GM08714 (cell line): ENCODE measurements around the gene PCCB.
"Not testable (repeated sequence)": the region's sequence is repeated elsewhere in the genome, so short reads cannot be mapped to it uniquely, and the experiment has no call there.

ENCODE experiments used
- H3K4me3 ChIP-seq: fragments of 200-500 bp; sonication (Bioruptor generic); 2 replicates; pipeline ENCODE4 v1.5.1; 2014; ENCODE audit warnings: mild to moderate bottlenecking, low read length, inconsistent platforms
- ZNF274 ChIP-seq: IDR thresholded peaks from 2 replicates; pipeline ENCODE4 v1.6.1; 2012; ENCODE audit warnings: mild to moderate bottlenecking, low read depth, low read length

The PCCB gene

GRCh38 chr3:136329593-136329992, 79.5 kb downstream of the PCCB start:
- no peak overlapping the region for H3K4me3 ChIP-seq
- no peak for TF ChIP-seq ZNF274

DNA sequence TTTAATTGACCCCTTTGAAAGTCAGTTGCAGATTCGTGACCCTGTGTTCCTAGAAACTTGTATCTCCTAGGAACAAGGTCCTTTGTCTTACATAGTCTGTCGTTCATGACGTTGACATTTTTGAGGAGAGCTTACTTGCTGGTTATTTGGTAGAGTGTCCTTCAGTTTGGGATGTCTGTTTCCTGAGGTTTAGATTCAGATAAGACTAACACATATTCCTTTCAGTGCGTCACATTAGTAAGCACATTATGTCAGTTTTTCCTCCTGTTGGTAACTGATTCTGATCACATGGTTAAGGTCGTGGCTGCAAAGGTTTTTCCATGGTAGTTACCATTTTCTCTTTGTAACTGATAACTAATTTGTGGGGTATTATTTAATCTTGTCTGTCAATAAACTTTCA, 80.8 kb downstream of the PCCB start:
- no peak for TF ChIP-seq ZNF274
- no peak overlapping the region for H3K4me3 ChIP-seq

DNA sequence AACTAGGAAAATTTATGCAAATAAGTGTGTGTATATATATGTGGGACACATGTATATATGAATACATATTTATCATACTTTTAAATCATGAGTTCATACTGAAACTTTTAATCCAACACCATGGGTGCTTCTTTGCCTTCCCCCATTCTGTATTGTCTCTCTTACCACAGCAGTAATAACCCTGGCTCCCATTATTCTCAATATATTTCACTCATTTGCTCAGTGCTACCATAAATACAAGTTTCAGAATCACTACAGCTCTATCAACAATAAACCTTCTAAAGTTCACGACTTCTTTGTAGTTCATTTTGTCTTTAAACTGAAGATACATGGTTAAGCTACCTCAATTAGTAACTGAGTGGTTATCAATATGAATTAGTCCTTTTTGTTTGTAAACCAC, 82.2 kb downstream of the PCCB start:
- H3K4me3 ChIP-seq, result no peak overlapping the region
- no peak for TF ChIP-seq ZNF274

DNA sequence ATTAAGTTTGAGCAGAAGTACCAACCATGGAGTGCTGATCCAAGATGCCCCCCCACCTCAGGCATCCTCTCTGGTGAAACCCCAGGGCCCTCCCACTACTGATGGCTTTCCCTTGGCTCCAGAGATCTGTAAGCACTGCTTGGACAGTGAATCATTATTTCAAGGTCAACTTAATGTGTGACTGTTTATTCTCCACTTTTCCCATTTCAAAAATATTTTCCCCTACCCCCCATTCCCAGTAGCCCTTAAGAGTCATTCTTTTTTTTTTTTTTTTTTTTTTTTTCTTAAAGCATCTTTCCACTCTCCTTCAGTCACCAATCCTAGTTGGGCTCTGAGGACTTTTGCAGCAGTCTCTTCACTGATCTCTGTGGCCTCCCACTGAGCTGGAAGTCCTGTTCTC, 82.6 kb downstream of the PCCB start:
- no peak overlapping the region for H3K4me3 ChIP-seq
- TF ChIP-seq ZNF274, result no peak

- no peak overlapping the region for H3K4me3 ChIP-seq
- TF ChIP-seq ZNF274, result no peak
Observed at GRCh38 chr3:136334209-136334608, 84.1 kb downstream of the PCCB start.

GRCh38 chr3:136334726-136335125, 84.6 kb downstream of the PCCB start:
- not testable (repeated sequence) for H3K4me3 ChIP-seq

- no peak overlapping the region for H3K4me3 ChIP-seq
- TF ChIP-seq ZNF274, result no peak
Observed at GRCh38 chr3:136336329-136337100, 86.4 kb downstream of the PCCB start.

GRCh38 chr3:136343446-136343845, 93.3 kb downstream of the PCCB start:
- no peak overlapping the region for H3K4me3 ChIP-seq
- no peak for TF ChIP-seq ZNF274

DNA sequence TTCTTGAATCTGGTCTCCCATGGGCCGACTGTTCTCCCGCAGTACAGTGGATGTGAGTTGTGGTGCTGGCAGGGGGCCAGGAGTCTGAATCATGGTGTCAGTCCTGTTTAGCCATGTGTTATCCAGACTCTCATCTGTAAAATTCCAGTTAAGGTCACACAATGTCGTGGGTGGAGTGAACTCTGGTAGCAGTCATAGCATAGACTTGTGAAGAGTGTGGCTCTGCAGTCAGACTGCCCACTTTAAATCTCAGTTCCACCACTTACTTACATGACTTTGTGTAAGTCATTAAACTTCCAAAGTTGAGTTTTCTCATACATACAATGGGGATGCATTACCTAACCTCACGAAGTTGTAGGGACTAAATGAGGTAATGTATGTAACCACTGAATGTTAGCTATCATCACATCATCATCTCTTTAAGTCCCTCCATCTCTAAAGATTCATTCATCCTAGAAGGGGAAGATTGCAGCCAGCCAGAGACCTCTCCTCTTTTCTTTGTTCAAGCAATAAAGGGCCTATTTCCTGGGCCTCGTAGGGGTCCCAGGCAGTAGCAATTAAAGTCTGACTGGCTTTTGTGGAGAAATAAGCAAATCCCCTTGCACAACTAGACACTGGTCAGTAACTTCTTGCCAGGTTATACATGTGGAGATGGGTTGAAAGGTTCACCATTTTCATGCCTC, 93.9 kb downstream of the PCCB start:
- H3K4me3 ChIP-seq, result no peak overlapping the region
- TF ChIP-seq ZNF274, result no peak

DNA sequence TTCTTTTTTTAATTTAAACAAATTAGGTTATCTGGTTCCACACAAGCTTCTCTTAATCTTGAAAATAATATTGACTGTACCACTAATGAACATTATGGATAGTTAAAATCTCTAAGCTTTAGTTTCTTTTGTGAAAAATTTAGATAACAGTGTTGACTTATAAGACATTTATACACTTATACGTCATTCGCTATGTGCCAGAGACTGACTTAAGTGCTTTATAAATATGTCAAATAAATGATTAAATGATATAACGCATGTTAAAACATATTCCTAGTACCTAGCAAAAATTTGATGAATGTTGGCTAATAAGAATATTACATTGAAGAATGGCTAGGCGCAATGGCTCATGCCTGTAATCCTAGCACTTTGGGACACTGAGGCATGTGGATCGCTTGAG, 96.3 kb downstream of the PCCB start:
- no peak for TF ChIP-seq ZNF274
- no peak overlapping the region for H3K4me3 ChIP-seq

- no peak overlapping the region for H3K4me3 ChIP-seq
Observed at GRCh38 chr3:136350132-136350531, 100.0 kb downstream of the PCCB start.

DNA sequence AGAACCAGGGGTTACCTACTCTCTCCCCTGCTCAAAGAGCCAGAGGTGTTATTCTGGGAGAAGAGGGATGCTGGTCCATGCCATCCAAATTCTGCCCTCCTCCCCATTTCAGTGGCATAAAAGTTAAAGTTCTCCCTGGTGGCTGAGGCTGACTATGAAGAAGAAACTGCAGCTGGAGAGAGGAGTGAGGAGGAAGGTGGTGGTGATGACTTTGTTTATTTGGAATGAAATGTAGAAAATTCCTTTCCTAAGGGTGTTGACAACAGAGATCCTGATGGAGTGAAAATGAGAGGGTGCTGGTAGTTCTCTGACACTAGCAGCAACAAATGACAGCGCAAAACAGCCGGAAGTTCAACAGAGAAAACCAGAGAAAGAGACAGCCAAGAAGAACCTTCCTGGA, 100.4 kb downstream of the PCCB start:
- TF ChIP-seq ZNF274, result no peak
- no peak overlapping the region for H3K4me3 ChIP-seq

More at GRCh38 chr3:136350132-136350531, 100.0 kb downstream of the PCCB start:
- TF ChIP-seq ZNF274, result no peak

DNA sequence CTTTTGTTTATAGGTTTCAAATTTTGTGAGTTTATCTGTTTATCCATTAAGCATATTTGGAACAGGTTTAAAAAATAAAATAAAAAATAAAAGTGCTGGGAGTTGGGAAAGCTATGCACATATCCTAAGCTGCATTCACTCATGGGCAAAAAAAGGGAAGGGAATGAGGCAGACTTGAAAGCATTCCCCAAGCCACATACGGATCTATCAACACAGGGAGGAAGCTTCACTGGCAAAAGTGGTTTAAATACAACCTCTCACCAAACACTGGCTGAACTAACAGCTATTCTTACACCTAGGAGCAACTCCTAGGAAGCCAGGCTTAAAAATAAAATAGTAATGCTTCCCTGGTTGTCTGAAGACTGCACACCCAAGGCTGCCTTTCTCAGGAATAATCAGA, 101.2 kb downstream of the PCCB start:
- no peak overlapping the region for H3K4me3 ChIP-seq
- no peak for TF ChIP-seq ZNF274

GRCh38 chr3:136351905-136352304, 101.8 kb downstream of the PCCB start:
- no peak for TF ChIP-seq ZNF274
- no peak overlapping the region for H3K4me3 ChIP-seq

- H3K4me3 ChIP-seq, result no peak overlapping the region
- no peak for TF ChIP-seq ZNF274
Observed at GRCh38 chr3:136353461-136353860, 103.3 kb downstream of the PCCB start.
